HG02571 (cell line): ENCODE results near the gene BRICD5.

Source experiments
- ATAC-seq: cut with Tn5 transposase; IDR thresholded peaks from one replicate; pipeline ENCODE4 v1.9.1; 2021; ENCODE audit warnings: mild to moderate bottlenecking, moderate library complexity; ENCODE audit not compliant: unreplicated experiment

Gene BRICD5

GRCh38 chr16:2166263-2167067 is 44.2 kb downstream of the BRICD5 start:
- no peak for ATAC-seq

GRCh38 chr16:2165861-2166260 is 44.8 kb downstream of the BRICD5 start:
- no peak for ATAC-seq

GRCh38 chr16:2163211-2163881 is 47.3 kb downstream of the BRICD5 start:
- ATAC-seq, result no peak

- no peak for ATAC-seq
Observed at GRCh38 chr16:2162676-2163118, 48.0 kb downstream of the BRICD5 start.

GRCh38 chr16:2161911-2162310 is 48.8 kb downstream of the BRICD5 start:
- ATAC-seq, result no peak

- ATAC-seq, result no peak
Observed at GRCh38 chr16:2160915-2161551, 49.6 kb downstream of the BRICD5 start.
